HepG2 (cell line): ENCODE results near the gene C17orf58. TPM values are rescaled to one million over a fixed set of nuclear protein-coding genes. Genes with fewer than 3 reads are reported as not detected.

Source experiments
- ATF7-NPFF ChIP-seq: sonication (generic); formaldehyde crosslinking; IDR thresholded peaks from 2 replicates; pipeline ENCODE4 v1.8.1; 2023; ENCODE audit warnings: mild to moderate bottlenecking, low read depth, missing genetic modification reagents, moderate library complexity
- CBFB ChIP-seq: sonication (generic); formaldehyde crosslinking; IDR thresholded peaks from 2 replicates; pipeline ENCODE4 v1.4.0; 2020; ENCODE audit warnings: missing genetic modification reagents
- CBX1 ChIP-seq: IDR thresholded peaks from one replicate; pipeline ENCODE4 v1.6.1; 2016; ENCODE audit warnings: antibody characterized with exemption, low read depth
- CBX5 ChIP-seq: sonication (generic); formaldehyde crosslinking; IDR thresholded peaks from 2 replicates; pipeline ENCODE4 v1.4.0; 2020; ENCODE audit warnings: missing genetic modification reagents, borderline replicate concordance
- FOXK1 ChIP-seq: sonication (generic); formaldehyde crosslinking; IDR thresholded peaks from 2 replicates; pipeline ENCODE4 v1.4.0; 2020; ENCODE audit warnings: low read depth, missing genetic modification reagents, borderline replicate concordance
- HCFC1 ChIP-seq: fragments of 150-350 bp; IDR thresholded peaks from 2 replicates; pipeline ENCODE4 v1.6.1; 2014; ENCODE audit warnings: low read depth, low read length
- KAT7 ChIP-seq: IDR thresholded peaks from 2 replicates; pipeline ENCODE4 v1.6.1; 2018; ENCODE audit warnings: borderline replicate concordance, missing compliant biosample characterization
- KLF11 ChIP-seq: IDR thresholded peaks from 2 replicates; pipeline ENCODE4 v1.6.1; 2016; ENCODE audit warnings: missing compliant biosample characterization
- KLF16 ChIP-seq, 2 experiments: sonication (generic) in 1 of 2; formaldehyde crosslinking in 1 of 2; IDR thresholded peaks; 2 replicates each; pipeline versions ENCODE4 v1.6.1 to v1.8.0; 2016 to 2023; ENCODE audit warnings: missing genetic modification reagents in 2 of 2, missing compliant biosample characterization in 1 of 2
- NR1H2 ChIP-seq: sonication (generic); formaldehyde crosslinking; IDR thresholded peaks from 2 replicates; pipeline ENCODE4 v1.8.1; 2022; ENCODE audit warnings: low read depth, missing genetic modification reagents, borderline replicate concordance
- PCBP2 ChIP-seq: fragments of 200-400 bp; formaldehyde crosslinking; optimal IDR thresholded peaks from 2 replicates; pipeline ENCODE3; 2018; ENCODE audit warnings: low read length, low read depth; ENCODE audit not compliant: poor library complexity, severe bottlenecking
- POLR2AphosphoS5 ChIP-seq: IDR thresholded peaks from 2 replicates; pipeline ENCODE4 v1.6.1; 2012; ENCODE audit warnings: low read depth, low read length
- RARA ChIP-seq: IDR thresholded peaks from 2 replicates; pipeline ENCODE4 v1.6.1; 2016; ENCODE audit warnings: missing genetic modification reagents, missing compliant biosample characterization
- RXRB ChIP-seq: IDR thresholded peaks from 2 replicates; pipeline ENCODE4 v1.6.1; 2016; ENCODE audit warnings: borderline replicate concordance, missing genetic modification reagents, missing compliant biosample characterization
- SP140L ChIP-seq: sonication (generic); formaldehyde crosslinking; IDR thresholded peaks from 2 replicates; pipeline ENCODE4 v1.4.0; 2020; ENCODE audit warnings: missing genetic modification reagents, borderline replicate concordance
- SRSF4 ChIP-seq: fragments of 200-400 bp; formaldehyde crosslinking; IDR thresholded peaks from one replicate; pipeline ENCODE4 v1.6.1; 2018; ENCODE audit warnings: mild to moderate bottlenecking, low read depth, low read length, moderate library complexity; ENCODE audit not compliant: poor library complexity, severe bottlenecking
- STAG1 ChIP-seq: sonication (generic); formaldehyde crosslinking; IDR thresholded peaks from 2 replicates; pipeline ENCODE4 v1.4.0; 2020; ENCODE audit warnings: missing genetic modification reagents
- TEAD3 ChIP-seq: optimal IDR thresholded peaks from 2 replicates; pipeline ENCODE3; 2016; ENCODE audit warnings: borderline replicate concordance
- ZFX ChIP-seq: sonication (generic); formaldehyde crosslinking; IDR thresholded peaks from 2 replicates; pipeline ENCODE4 v1.4.0; 2020; ENCODE audit warnings: mild to moderate bottlenecking, low read depth, missing genetic modification reagents, moderate library complexity
- ZNF160 ChIP-seq: sonication (generic); formaldehyde crosslinking; IDR thresholded peaks from 2 replicates; pipeline ENCODE4 v1.8.0; 2022; ENCODE audit warnings: mild to moderate bottlenecking, inconsistent platforms, missing genetic modification reagents
- ZNF335 ChIP-seq: sonication (generic); formaldehyde crosslinking; IDR thresholded peaks from 2 replicates; pipeline ENCODE4 v1.4.0; 2020; ENCODE audit warnings: missing genetic modification reagents
- ZNF598 ChIP-seq: sonication (generic); formaldehyde crosslinking; IDR thresholded peaks from 2 replicates; pipeline ENCODE4 v1.5.1; 2020; ENCODE audit warnings: mild to moderate bottlenecking, missing genetic modification reagents, borderline replicate concordance
- ZNF768 ChIP-seq: sonication (generic); formaldehyde crosslinking; IDR thresholded peaks from 2 replicates; pipeline ENCODE4 v1.4.0; 2020; ENCODE audit warnings: missing genetic modification reagents
- ZNF839 ChIP-seq: sonication (generic); formaldehyde crosslinking; IDR thresholded peaks from 2 replicates; pipeline ENCODE4 v1.4.0; 2020; ENCODE audit warnings: missing genetic modification reagents, mild to moderate bottlenecking, borderline replicate concordance
- ZNF891 ChIP-seq: sonication (generic); formaldehyde crosslinking; IDR thresholded peaks from 2 replicates; pipeline ENCODE4 v1.5.0; 2020; ENCODE audit warnings: mild to moderate bottlenecking, missing genetic modification reagents
- ZSCAN21 ChIP-seq: sonication (generic); formaldehyde crosslinking; IDR thresholded peaks from 2 replicates; pipeline ENCODE4 v1.8.0; 2022; ENCODE audit warnings: mild to moderate bottlenecking, missing genetic modification reagents, moderate library complexity, borderline replicate concordance
- polyA plus RNA-seq, 8 experiments: library from polyadenylated mRNA; depleted of rRNA in 3 of 8; stranded (reverse) in 7 of 8; unstranded in 1 of 8; fragments of >200 nt; fragmentation: Illumina TruSeq in 4 of 8; extraction: Trizol in 4 of 8; gene quantifications; 2 replicates each; pipeline versions ENCODE4 v1.2.1 to v1.2.3, GENCODE V29; 2011 to 2016; ENCODE audit warnings: low read depth in 4 of 8, missing spikeins in 1 of 8, mixed read lengths in 1 of 8; ENCODE audit not compliant: insufficient read depth in 1 of 8
- total RNA-seq, 5 experiments: library from RNA; depleted of rRNA; stranded (reverse); fragments of >200 nt; fragmentation: Illumina TruSeq; extraction: Trizol; gene quantifications; 2 replicates each; pipeline ENCODE4 v1.2.3, GENCODE V29; 2016; ENCODE audit warnings: low read depth in 1 of 5
- TF ChIP-seq, protein P1 (sequence below): IDR thresholded peaks from 2 replicates; pipeline ENCODE4 v1.6.1; 2016
- TF ChIP-seq, protein P2 (sequence below): sonication (generic); formaldehyde crosslinking; IDR thresholded peaks from 2 replicates; pipeline ENCODE4 v1.8.1; 2023; ENCODE audit warnings: mild to moderate bottlenecking, moderate library complexity, missing genetic modification reagents
- TF ChIP-seq, protein P3 (sequence below): sonication (generic); formaldehyde crosslinking; IDR thresholded peaks from 2 replicates; pipeline ENCODE4 v1.4.0; 2020; ENCODE audit warnings: mild to moderate bottlenecking, missing genetic modification reagents

The C17orf58 gene
- total and polyA plus RNA-seq, 2 of the 13 experiments (the other 11 are each of a cell fraction or from before 2014, with no cell fraction given), result 15.6 to 15.8 TPM

DNA sequence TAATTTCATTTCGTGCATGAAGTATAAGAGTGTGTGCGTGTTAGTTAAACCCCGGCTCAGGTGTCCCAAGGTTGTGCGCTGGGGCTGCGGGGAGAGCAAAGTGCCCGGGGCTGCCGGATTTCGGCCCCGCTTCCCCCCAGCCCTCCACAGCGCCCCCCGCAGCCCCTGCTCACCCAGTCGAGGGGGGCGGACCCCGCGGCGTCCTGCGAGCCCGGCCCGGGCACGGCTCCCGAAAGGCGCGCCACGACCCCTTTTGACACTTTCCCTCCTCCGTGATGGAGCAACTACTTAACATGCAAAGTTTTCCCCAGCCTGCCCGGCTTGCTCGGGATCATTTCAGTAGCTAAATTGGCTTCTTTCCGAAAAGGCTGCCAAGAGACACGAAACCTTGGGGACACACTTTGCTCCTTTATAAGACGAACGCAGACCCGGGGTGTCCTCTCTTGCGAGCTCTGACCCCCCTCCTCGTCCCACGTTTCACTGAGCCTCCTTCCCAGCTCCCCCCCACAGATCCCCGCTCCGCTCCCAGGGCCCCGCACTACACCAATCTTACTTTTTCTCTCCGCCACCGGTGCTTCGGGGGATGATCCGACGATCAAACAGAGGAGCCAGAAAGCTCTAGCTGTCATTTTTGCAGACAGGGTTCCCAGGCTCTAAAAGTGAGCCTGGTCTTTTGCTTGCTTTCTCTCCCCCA, 552 bp downstream of the C17orf58 start (continued):
- no peak for TF ChIP-seq ZNF598 (CRISPR knock-in tag)
- TF ChIP-seq PCBP2, result no peak
- no peak for TF ChIP-seq KAT7 (CRISPR knock-in tag)
- TF ChIP-seq, protein P1, sequence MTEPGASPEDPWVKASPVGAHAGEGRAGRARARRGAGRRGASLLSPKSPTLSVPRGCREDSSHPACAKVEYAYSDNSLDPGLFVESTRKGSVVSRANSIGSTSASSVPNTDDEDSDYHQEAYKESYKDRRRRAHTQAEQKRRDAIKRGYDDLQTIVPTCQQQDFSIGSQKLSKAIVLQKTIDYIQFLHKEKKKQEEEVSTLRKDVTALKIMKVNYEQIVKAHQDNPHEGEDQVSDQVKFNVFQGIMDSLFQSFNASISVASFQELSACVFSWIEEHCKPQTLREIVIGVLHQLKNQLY (CRISPR knock-in tag), result no peak
- no peak for TF ChIP-seq NR1H2 (CRISPR knock-in tag)
- no peak; the same call in 1 of the 2 replicates for TF ChIP-seq STAG1 (CRISPR knock-in tag)
- no peak for TF ChIP-seq HCFC1
- TF ChIP-seq, protein P2, sequence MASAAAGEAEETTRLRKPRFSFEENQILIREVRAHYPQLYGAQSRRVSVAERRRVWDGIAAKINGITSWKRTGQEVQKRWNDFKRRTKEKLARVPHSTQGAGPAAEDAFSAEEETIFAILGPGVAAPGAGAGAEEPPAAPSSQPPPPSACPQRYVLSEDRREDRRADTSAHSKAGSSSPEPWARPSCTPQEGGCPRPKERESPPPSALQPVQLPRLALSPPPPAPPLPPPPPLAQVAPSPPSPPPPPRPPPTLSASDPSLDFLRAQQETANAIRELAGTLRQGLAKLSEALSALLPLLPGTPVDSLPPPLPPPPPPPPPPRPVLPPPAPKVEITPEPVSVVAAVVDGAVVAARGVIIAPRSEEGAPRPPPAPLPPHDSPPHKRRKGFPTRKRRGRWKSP (CRISPR knock-in tag), result no peak
- TF ChIP-seq ZSCAN21 (CRISPR knock-in tag), result no peak
- no peak for TF ChIP-seq SP140L (CRISPR knock-in tag)
- TF ChIP-seq RARA (CRISPR knock-in tag), result no peak
- no peak; the same call in 1 of the 2 replicates for TF ChIP-seq ZNF839
- TF ChIP-seq KLF16 (CRISPR knock-in tag; IDR thresholded peaks at IDR 0.05), result no peak
- TF ChIP-seq ATF7-NPFF (CRISPR knock-in tag), result no peak
- TF ChIP-seq RXRB, result no peak
- TF ChIP-seq CBFB (CRISPR knock-in tag), result 0 out of 2 replicates have a peak, but pooled peaks have one; percentile 21
- TF ChIP-seq, protein P3, sequence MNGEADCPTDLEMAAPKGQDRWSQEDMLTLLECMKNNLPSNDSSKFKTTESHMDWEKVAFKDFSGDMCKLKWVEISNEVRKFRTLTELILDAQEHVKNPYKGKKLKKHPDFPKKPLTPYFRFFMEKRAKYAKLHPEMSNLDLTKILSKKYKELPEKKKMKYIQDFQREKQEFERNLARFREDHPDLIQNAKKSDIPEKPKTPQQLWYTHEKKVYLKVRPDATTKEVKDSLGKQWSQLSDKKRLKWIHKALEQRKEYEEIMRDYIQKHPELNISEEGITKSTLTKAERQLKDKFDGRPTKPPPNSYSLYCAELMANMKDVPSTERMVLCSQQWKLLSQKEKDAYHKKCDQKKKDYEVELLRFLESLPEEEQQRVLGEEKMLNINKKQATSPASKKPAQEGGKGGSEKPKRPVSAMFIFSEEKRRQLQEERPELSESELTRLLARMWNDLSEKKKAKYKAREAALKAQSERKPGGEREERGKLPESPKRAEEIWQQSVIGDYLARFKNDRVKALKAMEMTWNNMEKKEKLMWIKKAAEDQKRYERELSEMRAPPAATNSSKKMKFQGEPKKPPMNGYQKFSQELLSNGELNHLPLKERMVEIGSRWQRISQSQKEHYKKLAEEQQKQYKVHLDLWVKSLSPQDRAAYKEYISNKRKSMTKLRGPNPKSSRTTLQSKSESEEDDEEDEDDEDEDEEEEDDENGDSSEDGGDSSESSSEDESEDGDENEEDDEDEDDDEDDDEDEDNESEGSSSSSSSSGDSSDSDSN, result no peak; the same call in 1 of the 2 replicates
- no peak for TF ChIP-seq SRSF4
- no peak for TF ChIP-seq ZNF160 (CRISPR knock-in tag)
- no peak for TF ChIP-seq CBX1
- no peak for TF ChIP-seq ZNF335 (CRISPR knock-in tag)
- no peak for TF ChIP-seq FOXK1
- no peak for TF ChIP-seq CBX5 (CRISPR knock-in tag)
- no peak for TF ChIP-seq POLR2AphosphoS5
- TF ChIP-seq KLF11 (CRISPR knock-in tag), result no peak
- TF ChIP-seq ZNF891, result no peak
- TF ChIP-seq ZNF768, result no peak
- TF ChIP-seq TEAD3, result peak; percentile 4
- peak; percentile 33; the same call in 1 of the 2 replicates for TF ChIP-seq ZFX (CRISPR knock-in tag)
